HCT116 (cell line): ENCODE results near the gene FERMT3. TPM values are rescaled to one million over a fixed set of nuclear protein-coding genes. Genes with fewer than 3 reads are reported as not detected.

Experiments used
- ATAC-seq: fragments of 200-7000 bp; cut with Tn5 transposase; 2 replicates; pipeline ENCODE4 v1.9.1; 2020; ENCODE audit warnings: mild to moderate bottlenecking, moderate library complexity
- BruUV-seq: library from RNA; stranded (reverse); fragments of 400-500 nt; replicated peaks from 2 replicates; lab custom pipeline; 2021; lab: Mats Ljungman, UMichigan
- CTCF ChIA-PET: fragments of 300-600 bp; sonication (Branson Sonifier 250); formaldehyde crosslinking; loops from one replicate; lab custom pipeline; 2021; ENCODE audit warnings: antibody characterized with exemption; lab: Charles Lee
- POLR2A ChIA-PET: fragments of 300-600, 350-600 bp; sonication (Branson Sonifier 250); formaldehyde crosslinking; loops from one replicate; lab custom pipeline; 2021; ENCODE audit warnings: antibody characterized with exemption; lab: Charles Lee
- RAD21 ChIA-PET, 2 experiments: fragments of 300-600 bp; sonication (Branson Sonifier 250); formaldehyde crosslinking; loops; one replicate each; lab custom pipeline; 2023; ENCODE audit warnings: low total read pairs in 2 of 2; ENCODE audit not compliant: uncharacterized antibody in 2 of 2, unreplicated experiment in 2 of 2, low non-redundant PET in 1 of 2; lab: Charles Lee
- DNase-seq: peaks from one replicate; pipeline ENCODE4 v3.0.0-alpha.2; 2010; ENCODE audit warnings: low read depth, low spot score
- H2AFZ ChIP-seq: fragments of 200-600 bp; shearing (Covaris generic), sonication (generic); 2 replicates; pipeline ENCODE4 v1.6.1; 2017; ENCODE audit warnings: low read depth, mixed run types, mixed read lengths, antibody characterized with exemption, low read length; ENCODE audit not compliant: poor library complexity, severe bottlenecking
- H3K27ac ChIP-seq: 2 replicates; pipeline ENCODE4 v1.5.1; 2012; ENCODE audit warnings: low read depth, low read length
- H3K27me3 ChIP-seq: fragments of 200-600 bp; sonication (generic); 2 replicates; pipeline ENCODE4 v1.6.1; 2016; ENCODE audit warnings: mixed run types, low read length, mixed read lengths; ENCODE audit not compliant: insufficient read depth
- H3K36me3 ChIP-seq, 2 experiments: fragments of 200-500 bp in 1 of 2; fragments of 200-600 bp in 1 of 2; sonication (Bioruptor generic) in 1 of 2; sonication (generic) in 1 of 2; 2 replicates each; pipeline versions ENCODE4 v1.5.1 to v1.6.1; 2014 to 2016; ENCODE audit warnings: low read length in 2 of 2, inconsistent platforms in 1 of 2, mixed read lengths in 1 of 2, mixed run types in 1 of 2; ENCODE audit not compliant: insufficient read depth in 2 of 2, control insufficient read depth in 1 of 2
- H3K4me1 ChIP-seq, 2 experiments: fragments of 200-600 bp in 1 of 2; sonication (generic) in 1 of 2; 2 replicates each; pipeline versions ENCODE4 v1.5.1 to v1.6.1; 2012 to 2017; ENCODE audit warnings: low read length in 2 of 2, inconsistent platforms in 1 of 2, mild to moderate bottlenecking in 1 of 2, mixed read lengths in 1 of 2, mixed run types in 1 of 2, moderate library complexity in 1 of 2; ENCODE audit not compliant: insufficient read depth in 2 of 2, control insufficient read depth in 1 of 2
- H3K4me2 ChIP-seq: fragments of 200-600 bp; sonication (generic); 2 replicates; pipeline ENCODE4 v1.6.1; 2017; ENCODE audit warnings: mixed run types, low read length, mixed read lengths
- H3K4me3 ChIP-seq, 2 experiments: fragments of 200-600 bp in 1 of 2; sonication (generic) in 1 of 2; replicated peaks in 1 of 2; 2 replicates each; pipeline ENCODE4 v1.5.1; 2011 to 2016; ENCODE audit warnings: low read length in 2 of 2, control low read depth in 1 of 2, low read depth in 1 of 2, mild to moderate bottlenecking in 1 of 2, mixed read lengths in 1 of 2, mixed run types in 1 of 2
- H3K79me2 ChIP-seq: fragments of 200-600 bp; sonication (generic); 2 replicates; pipeline ENCODE4 v1.6.1; 2017; ENCODE audit warnings: mild to moderate bottlenecking, mixed run types, low read length, moderate library complexity, mixed read lengths; ENCODE audit not compliant: insufficient read depth
- H3K9ac ChIP-seq: fragments of 200-600 bp; sonication (generic); 2 replicates; pipeline ENCODE4 v1.6.1; 2016; ENCODE audit warnings: low read length, mixed read lengths
- H3K9me2 ChIP-seq: fragments of 200-600 bp; sonication (generic), shearing (Covaris generic); 2 replicates; pipeline ENCODE4 v1.6.1; 2017; ENCODE audit warnings: mixed run types, mild to moderate bottlenecking, moderate library complexity; ENCODE audit not compliant: insufficient read depth
- H3K9me3 ChIP-seq, 2 experiments: fragments of 200-500 bp in 1 of 2; fragments of 200-600 bp in 1 of 2; sonication (Bioruptor generic) in 1 of 2; sonication (generic) in 1 of 2; 2 replicates each; pipeline ENCODE4 v1.6.1; 2014 to 2017; ENCODE audit warnings: low read length in 2 of 2, mixed read lengths in 2 of 2, inconsistent platforms in 1 of 2, low read depth in 1 of 2, mild to moderate bottlenecking in 1 of 2, mixed run types in 1 of 2, moderate library complexity in 1 of 2; ENCODE audit not compliant: control insufficient read depth in 1 of 2, insufficient read depth in 1 of 2
- H4K20me1 ChIP-seq: fragments of 200-600 bp; sonication (generic), shearing (Covaris generic); 2 replicates; pipeline ENCODE4 v1.6.1; 2017; ENCODE audit warnings: mixed run types, mild to moderate bottlenecking, moderate library complexity; ENCODE audit not compliant: insufficient read depth
- CBX3 ChIP-seq: IDR thresholded peaks from 2 replicates; pipeline ENCODE4 v1.6.1; 2012; ENCODE audit warnings: low read depth
- CEBPB ChIP-seq: IDR thresholded peaks from 2 replicates; pipeline ENCODE4 v1.6.1; 2012; ENCODE audit warnings: low read depth
- EGR1 ChIP-seq: IDR thresholded peaks from 2 replicates; pipeline ENCODE4 v1.6.1; 2012; ENCODE audit warnings: low read depth
- EZH2phosphoT487 ChIP-seq: fragments of 200-600 bp; IDR thresholded peaks from 2 replicates; pipeline ENCODE4 v1.6.1; 2018; ENCODE audit warnings: antibody characterized with exemption, borderline replicate concordance
- JUND ChIP-seq: IDR thresholded peaks from 2 replicates; pipeline ENCODE4 v1.6.1; 2012
- MAX ChIP-seq: IDR thresholded peaks from 2 replicates; pipeline ENCODE4 v1.6.1; 2012
- POLR2A ChIP-seq: IDR thresholded peaks from 2 replicates; pipeline ENCODE4 v1.7.0; 2011; ENCODE audit warnings: borderline replicate concordance; ENCODE audit not compliant: insufficient read depth, insufficient read length; ENCODE audit errors: extremely low read depth
- REST ChIP-seq: IDR thresholded peaks from 2 replicates; pipeline ENCODE4 v1.6.1; 2012; ENCODE audit warnings: low read depth
- SIN3A ChIP-seq: IDR thresholded peaks from 2 replicates; pipeline ENCODE4 v1.6.1; 2012; ENCODE audit warnings: low read depth
- SP1 ChIP-seq: IDR thresholded peaks from 2 replicates; pipeline ENCODE4 v1.6.1; 2012; ENCODE audit warnings: low read depth
- SRF ChIP-seq: IDR thresholded peaks from 2 replicates; pipeline ENCODE4 v1.6.1; 2012; ENCODE audit warnings: low read depth
- ZNF274 ChIP-seq: fragments of 200-500 bp; sonication (Bioruptor generic); IDR thresholded peaks from 2 replicates; pipeline ENCODE4 v1.6.1; 2014; ENCODE audit warnings: mild to moderate bottlenecking, low read depth, low read length, inconsistent platforms
- intact Hi-C: fragments of 100-400 bp; cut with micrococcal nuclease; formaldehyde crosslinking; loops from 2 replicates; pipeline ENCODE4 v1.10.0; 2022
- total RNA-seq: library from RNA; stranded (reverse); gene quantifications from one replicate; pipeline ENCODE4 v1.2.1, GENCODE V29; 2021; ENCODE audit not compliant: unreplicated experiment
- TF ChIP-seq, protein P1 (sequence below), 3 experiments: fragments of 200-600 bp in 1 of 3; sonication (generic) in 1 of 3; IDR thresholded peaks in 2 of 3; conservative IDR thresholded peaks in 1 of 3; 2 replicates each; pipeline ENCODE4 v1.5.1; 2012 to 2017; ENCODE audit warnings: low read depth in 2 of 3, low read length in 2 of 3, antibody characterized with exemption in 1 of 3, borderline replicate concordance in 1 of 3, control low read depth in 1 of 3, mild to moderate bottlenecking in 1 of 3, mixed read lengths in 1 of 3, mixed run types in 1 of 3, moderate library complexity in 1 of 3; ENCODE audit not compliant: insufficient read depth in 1 of 3

FERMT3 gene
- total RNA-seq, 1 experiment from 2014 or later: 4.3 TPM

DNA sequence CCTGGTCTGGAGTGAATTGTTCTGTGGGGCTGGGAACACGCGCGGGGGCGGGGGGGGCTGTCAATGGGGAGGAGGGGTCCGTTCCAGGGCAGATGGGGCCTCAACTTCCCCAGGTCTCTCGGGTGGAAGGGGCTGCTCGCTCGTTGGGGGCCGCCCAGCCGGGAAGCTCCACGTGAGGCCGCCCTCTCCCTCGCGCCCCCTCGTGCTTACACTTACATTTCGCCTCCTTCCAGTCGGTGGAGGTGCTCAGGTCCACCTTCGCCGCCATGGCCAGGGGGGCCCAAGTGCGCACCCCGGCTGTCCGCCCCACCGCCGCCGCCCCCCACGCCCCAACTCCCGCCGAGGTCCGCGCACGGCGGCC lies 41.1 kb upstream of the FERMT3 start:
- ChIA-PET CTCF (interaction anchor here (1.3 kb wide), 1 partner anchor 12 kb away, joined by 4 read pairs; no protein-coding TSS in a partner anchor), RAD21 (no interaction called here), POLR2A (interaction anchor here (1.4 kb wide), 1 partner anchor 16 kb away, joined by 3 read pairs; no protein-coding TSS in a partner anchor)
- Histone ChIP-seq H3K9me3 (no peaks in the 10 kb centered on the region), H3K36me3 (no peaks in the 10 kb centered on the region), H3K4me3 (peak overlapping the region; percentile 73 to 76), H3K27me3 (no peaks in the 10 kb centered on the region), H3K27ac (peak overlapping the region; percentile 85), H3K79me2 (peaks cover 39% of the 10 kb centered on the region), H4K20me1 (no peaks in the 10 kb centered on the region), H2AFZ (no peak overlapping the region), H3K9ac (peak overlapping the region; percentile 93), H3K4me2 (peak overlapping the region; percentile 98), H3K9me2 (no peaks in the 10 kb centered on the region), H3K4me1 (peaks cover 14 to 45% of the 10 kb centered on the region in 2 experiments; a peak in 3 of 4 replicates)
- intact Hi-C loops: no loop called here
- DNase-seq: no peak
- TF ChIP-seq SRF: no peak
- TF ChIP-seq EGR1: no peak
- TF ChIP-seq SP1: no peak
- TF ChIP-seq SIN3A: no peak
- no peak for TF ChIP-seq CEBPB
- ATAC-seq: peak; percentile 24
- BruUV-seq: no TSS peak

DNA sequence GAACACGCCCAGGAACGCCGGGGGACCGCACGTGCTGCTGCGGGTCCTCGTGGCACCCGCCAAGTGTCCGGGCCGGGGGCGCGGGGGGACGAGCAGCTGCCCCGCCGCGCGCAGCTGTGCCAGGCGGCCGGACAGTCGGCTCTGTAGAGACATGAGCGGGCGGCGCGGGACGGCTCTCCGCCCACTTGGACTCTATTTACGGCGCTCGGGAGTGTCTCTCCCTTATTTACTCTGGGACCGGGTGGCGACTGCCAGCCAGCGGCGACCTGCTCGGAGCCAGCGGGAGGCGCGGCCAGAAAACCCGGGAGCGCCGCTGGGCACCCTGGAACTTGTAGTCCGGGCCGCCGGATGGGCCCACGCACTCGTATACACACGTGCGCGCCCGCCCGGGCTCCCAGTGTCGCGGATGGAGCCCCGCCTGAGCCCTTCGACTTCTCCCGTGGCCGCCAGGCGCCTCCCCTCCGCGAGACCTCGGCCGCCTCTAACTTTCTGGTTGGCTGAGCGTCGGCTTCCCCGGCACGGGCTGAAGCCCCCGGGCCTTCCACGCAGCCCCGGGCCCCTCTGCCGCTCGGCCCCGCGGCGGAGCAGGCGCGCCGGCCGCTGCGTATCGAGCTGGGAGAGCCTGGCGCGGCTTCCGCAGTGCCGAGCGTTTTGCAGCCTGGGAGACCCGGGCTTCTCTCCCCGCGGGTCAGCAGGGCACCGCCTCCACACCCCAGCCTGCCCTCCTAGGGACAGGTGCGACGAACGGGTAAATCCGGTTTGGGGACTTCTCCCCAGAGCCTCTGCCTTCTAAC lies 40.5 kb upstream of the FERMT3 start, which contains the start of gene MACROD1:
Gene MACROD1, minus strand, starts transcription at position 272 of the 794 bp plus-strand sequence. Its CDS starts 119 bp downstream, at position 153.
- peak; percentile 84 for ATAC-seq
- POLR2A ChIA-PET: interaction anchor here (1.0 to 3.0 kb wide), 3 partner anchors 16 to 20 kb away, joined by 3 to 10 read pairs (median 3); partner anchors contain the start of gene STIP1
- H3K9me3 ChIP-seq: no peaks in the 10 kb centered on the region
- H3K9ac ChIP-seq: peak within 1 kb of the TSS; percentile 93
- RAD21 ChIA-PET: no interaction called here
- H2AFZ ChIP-seq: no peak within 1 kb of the TSS
- intact Hi-C loops: no loop called here
- H3K79me2 ChIP-seq: peaks cover 38% of the 10 kb centered on the region
- peaks cover 14 to 45% of the 10 kb centered on the region in 2 experiments; a peak in 3 of 4 replicates for H3K4me1 ChIP-seq
- H4K20me1 ChIP-seq: no peaks in the 10 kb centered on the region
- no TSS peak for BruUV-seq
- H3K4me2 ChIP-seq: peak within 1 kb of the TSS; percentile 98
- H3K4me3 ChIP-seq: peak within 1 kb of the TSS; percentile 73 to 76
- H3K9me2 ChIP-seq: no peaks in the 10 kb centered on the region
- no peaks in the 10 kb centered on the region for H3K36me3 ChIP-seq
- no peaks in the 10 kb centered on the region for H3K27me3 ChIP-seq
- DNase-seq: peak; percentile 71
- CTCF ChIA-PET: interaction anchor here (1.3 kb wide), 1 partner anchor 13 kb away, joined by 4 read pairs; no protein-coding TSS in a partner anchor
- peak within 1 kb of the TSS; percentile 85 for H3K27ac ChIP-seq
- TF ChIP-seq POLR2A (peak; percentile 77), MAX (peak; percentile 80), CEBPB (no peak), SRF (no peak), CBX3 (no peak; the same call in 1 of the 2 replicates), REST (no peak), SIN3A (peak; percentile 66; the same call in 1 of the 2 replicates), EZH2phosphoT487 (no peak), ZNF274 (no peak), JUND (no peak)
- TF ChIP-seq, protein P1, sequence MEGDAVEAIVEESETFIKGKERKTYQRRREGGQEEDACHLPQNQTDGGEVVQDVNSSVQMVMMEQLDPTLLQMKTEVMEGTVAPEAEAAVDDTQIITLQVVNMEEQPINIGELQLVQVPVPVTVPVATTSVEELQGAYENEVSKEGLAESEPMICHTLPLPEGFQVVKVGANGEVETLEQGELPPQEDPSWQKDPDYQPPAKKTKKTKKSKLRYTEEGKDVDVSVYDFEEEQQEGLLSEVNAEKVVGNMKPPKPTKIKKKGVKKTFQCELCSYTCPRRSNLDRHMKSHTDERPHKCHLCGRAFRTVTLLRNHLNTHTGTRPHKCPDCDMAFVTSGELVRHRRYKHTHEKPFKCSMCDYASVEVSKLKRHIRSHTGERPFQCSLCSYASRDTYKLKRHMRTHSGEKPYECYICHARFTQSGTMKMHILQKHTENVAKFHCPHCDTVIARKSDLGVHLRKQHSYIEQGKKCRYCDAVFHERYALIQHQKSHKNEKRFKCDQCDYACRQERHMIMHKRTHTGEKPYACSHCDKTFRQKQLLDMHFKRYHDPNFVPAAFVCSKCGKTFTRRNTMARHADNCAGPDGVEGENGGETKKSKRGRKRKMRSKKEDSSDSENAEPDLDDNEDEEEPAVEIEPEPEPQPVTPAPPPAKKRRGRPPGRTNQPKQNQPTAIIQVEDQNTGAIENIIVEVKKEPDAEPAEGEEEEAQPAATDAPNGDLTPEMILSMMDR (IDR thresholded peaks at IDR 0.05 in 2 of 3, conservative IDR thresholded peaks at IDR 0.05 in 1 of 3; ENCODE audit: borderline replicate concordance in 1 of 3, insufficient read depth in 1 of 3, low read depth in 2 of 3, low read length in 2 of 3): no peak
